ENCODE measurements around the gene LTO1.

LTO1 gene

DNA sequence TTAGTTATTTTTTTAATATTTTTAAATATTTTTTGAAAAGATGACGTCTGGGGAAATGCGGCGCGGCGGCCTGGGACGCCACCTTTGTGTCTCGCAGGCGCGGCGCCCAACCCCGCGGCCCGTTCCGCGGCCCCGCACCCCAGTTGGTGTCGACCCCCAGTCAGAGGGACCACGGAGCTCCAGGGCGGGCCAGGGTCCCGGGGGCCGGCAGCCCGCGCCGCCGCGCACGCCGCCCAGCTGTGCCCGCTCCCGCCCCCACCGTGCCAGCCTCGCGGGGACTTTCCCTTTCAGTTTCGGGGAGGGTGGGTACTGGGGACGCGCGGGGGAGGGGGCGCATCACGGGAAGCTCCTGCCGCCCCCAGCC lies 32.6 kb downstream of the LTO1 start:
- H3K27ac Mint-ChIP-seq, result no peak overlapping the region
- H3K4me3 Mint-ChIP-seq, result no peak overlapping the region
- peaks cover 35% of the 10 kb centered on the region for H3K4me1 Mint-ChIP-seq (ENCODE audit: low read depth)
- peaks cover 29% of the 10 kb centered on the region for H3K27me3 Mint-ChIP-seq
- no peaks in the 10 kb centered on the region for H3K9me3 Mint-ChIP-seq
- H3K36me3 Mint-ChIP-seq (ENCODE audit: low read depth), result no peaks in the 10 kb centered on the region

DNA sequence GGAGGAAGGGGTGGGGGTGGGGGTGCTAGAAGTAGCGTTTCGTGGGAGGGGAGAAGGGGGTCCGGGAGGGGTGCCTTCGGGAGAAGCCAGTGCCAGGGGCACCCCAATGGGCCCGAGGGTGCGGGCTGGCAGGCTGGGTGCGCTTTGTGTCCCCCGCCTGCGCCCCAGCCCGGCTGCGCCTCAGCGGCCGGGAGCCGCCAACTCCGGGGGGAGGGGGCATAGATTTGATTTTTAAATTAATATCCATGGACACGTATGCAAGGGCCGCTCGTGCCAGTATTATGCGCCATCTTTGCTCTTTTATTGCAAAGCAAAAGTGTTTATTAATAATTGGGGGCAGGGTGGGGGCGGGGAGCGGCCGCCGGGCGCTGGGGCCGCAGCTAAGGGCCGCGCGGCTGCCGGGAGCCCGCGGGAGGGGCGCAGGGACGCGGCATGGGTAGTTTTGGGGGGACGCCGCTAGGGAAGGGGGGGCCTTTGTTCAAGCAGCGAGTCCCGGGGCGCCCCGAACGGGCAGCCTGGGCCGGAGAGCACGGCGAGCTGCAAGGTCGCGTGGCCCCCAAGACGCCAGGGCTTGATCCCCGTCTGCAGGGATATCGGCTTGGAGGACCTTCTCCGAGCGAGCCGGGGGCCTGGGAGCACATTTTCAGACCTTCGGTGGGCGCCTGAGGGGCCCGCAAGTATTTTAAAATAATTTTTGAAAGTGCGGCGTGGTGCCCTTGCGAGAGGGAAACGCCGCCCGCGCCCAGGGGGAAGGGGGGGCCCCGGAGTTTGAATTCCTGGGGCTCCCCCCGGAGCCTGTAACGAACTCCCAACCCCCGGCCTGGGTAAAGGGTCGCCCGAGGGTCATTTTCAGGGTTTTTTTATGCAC lies 33.2 kb downstream of the LTO1 start:
- Mint-ChIP-seq H3K27me3 (peaks cover 32% of the 10 kb centered on the region), H3K27ac (no peak overlapping the region), H3K4me3 (peak overlapping the region; percentile 78), H3K4me1 (ENCODE audit: low read depth) (peaks cover 38% of the 10 kb centered on the region), H3K36me3 (ENCODE audit: low read depth) (no peaks in the 10 kb centered on the region), H3K9me3 (no peaks in the 10 kb centered on the region)

DNA sequence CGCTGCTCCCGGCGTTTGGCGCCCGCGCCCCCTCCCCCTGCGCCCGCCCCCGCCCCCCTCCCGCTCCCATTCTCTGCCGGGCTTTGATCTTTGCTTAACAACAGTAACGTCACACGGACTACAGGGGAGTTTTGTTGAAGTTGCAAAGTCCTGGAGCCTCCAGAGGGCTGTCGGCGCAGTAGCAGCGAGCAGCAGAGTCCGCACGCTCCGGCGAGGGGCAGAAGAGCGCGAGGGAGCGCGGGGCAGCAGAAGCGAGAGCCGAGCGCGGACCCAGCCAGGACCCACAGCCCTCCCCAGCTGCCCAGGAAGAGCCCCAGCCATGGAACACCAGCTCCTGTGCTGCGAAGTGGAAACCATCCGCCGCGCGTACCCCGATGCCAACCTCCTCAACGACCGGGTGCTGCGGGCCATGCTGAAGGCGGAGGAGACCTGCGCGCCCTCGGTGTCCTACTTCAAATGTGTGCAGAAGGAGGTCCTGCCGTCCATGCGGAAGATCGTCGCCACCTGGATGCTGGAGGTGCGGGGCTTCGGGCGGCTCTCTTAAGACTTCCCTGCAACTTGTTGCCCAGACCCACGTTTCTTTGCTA lies 34.1 kb downstream of the LTO1 start, which contains the start of gene CCND1:
Gene CCND1, plus strand, starts transcription at position 162 of the 587 bp plus-strand sequence. Its CDS starts 158 bp downstream, at position 320.
- Mint-ChIP-seq H3K27me3 (peaks cover 35% of the 10 kb centered on the region), H3K9me3 (no peaks in the 10 kb centered on the region), H3K4me3 (peak within 1 kb of the TSS; percentile 78), H3K27ac (no peak within 1 kb of the TSS), H3K4me1 (ENCODE audit: low read depth) (peaks cover 38% of the 10 kb centered on the region), H3K36me3 (ENCODE audit: low read depth) (no peaks in the 10 kb centered on the region)

DNA sequence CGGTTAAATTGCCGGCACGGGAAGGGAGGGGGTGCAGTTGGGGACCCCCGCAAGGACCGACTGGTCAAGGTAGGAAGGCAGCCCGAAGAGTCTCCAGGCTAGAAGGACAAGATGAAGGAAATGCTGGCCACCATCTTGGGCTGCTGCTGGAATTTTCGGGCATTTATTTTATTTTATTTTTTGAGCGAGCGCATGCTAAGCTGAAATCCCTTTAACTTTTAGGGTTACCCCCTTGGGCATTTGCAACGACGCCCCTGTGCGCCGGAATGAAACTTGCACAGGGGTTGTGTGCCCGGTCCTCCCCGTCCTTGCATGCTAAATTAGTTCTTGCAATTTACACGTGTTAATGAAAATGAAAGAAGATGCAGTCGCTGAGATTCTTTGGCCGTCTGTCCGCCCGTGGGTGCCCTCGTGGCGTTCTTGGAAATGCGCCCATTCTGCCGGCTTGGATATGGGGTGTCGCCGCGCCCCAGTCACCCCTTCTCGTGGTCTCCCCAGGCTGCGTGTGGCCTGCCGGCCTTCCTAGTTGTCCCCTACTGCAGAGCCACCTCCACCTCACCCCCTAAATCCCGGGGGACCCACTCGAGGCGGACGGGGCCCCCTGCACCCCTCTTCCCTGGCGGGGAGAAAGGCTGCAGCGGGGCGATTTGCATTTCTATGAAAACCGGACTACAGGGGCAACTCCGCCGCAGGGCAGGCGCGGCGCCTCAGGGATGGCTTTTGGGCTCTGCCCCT lies 34.7 kb downstream of the LTO1 start:
- Mint-ChIP-seq H3K9me3 (no peaks in the 10 kb centered on the region), H3K27ac (no peak overlapping the region), H3K36me3 (ENCODE audit: low read depth) (no peaks in the 10 kb centered on the region), H3K27me3 (peaks cover 42% of the 10 kb centered on the region), H3K4me3 (peak overlapping the region; percentile 62), H3K4me1 (ENCODE audit: low read depth) (peaks cover 38% of the 10 kb centered on the region)

DNA sequence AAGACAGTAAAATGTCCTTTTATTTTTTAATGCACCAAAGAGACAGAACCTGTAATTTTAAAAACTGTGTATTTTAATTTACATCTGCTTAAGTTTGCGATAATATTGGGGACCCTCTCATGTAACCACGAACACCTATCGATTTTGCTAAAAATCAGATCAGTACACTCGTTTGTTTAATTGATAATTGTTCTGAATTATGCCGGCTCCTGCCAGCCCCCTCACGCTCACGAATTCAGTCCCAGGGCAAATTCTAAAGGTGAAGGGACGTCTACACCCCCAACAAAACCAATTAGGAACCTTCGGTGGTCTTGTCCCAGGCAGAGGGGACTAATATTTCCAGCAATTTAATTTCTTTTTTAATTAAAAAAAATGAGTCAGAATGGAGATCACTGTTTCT lies 35.3 kb downstream of the LTO1 start:
- Mint-ChIP-seq H3K27ac (no peak overlapping the region), H3K9me3 (no peaks in the 10 kb centered on the region), H3K4me1 (ENCODE audit: low read depth) (peaks cover 38% of the 10 kb centered on the region), H3K4me3 (no peak overlapping the region), H3K36me3 (ENCODE audit: low read depth) (no peaks in the 10 kb centered on the region), H3K27me3 (peaks cover 48% of the 10 kb centered on the region)

DNA sequence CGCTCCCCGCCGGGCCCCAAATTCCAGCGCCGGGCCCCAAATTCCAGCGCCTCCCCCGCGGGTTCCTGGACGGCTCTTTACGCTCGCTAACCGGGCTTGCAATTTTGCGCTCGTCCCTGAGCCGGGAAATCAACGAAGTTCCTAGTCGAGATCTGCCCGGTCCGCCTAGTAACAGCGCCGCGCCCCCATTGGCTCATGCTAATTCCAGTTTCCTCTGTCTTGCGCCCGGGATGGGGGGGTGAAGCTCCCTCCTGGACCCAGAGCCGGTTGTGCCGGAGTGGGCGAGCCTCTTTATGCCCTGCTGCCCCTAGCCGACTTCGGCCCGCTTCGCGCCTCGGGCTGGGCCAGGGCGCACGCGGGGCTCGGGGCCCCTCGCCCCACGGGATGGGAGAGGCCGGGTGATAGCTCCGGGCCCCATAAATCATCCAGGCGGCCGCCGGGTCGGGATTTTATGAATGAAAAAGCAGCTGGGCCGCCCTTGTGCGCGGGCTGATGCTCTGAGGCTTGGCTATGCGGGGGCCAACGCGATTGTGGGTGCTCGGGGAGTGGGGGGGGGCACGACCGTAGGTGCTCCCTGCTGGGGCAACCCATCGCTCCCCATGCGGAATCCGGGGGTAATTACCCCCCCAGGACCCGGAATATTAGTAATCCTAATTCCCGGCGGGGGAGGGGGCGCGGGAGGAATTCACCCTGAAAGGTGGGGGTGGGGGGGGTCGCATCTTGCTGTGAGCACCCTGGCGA lies 36.0 kb downstream of the LTO1 start:
- H3K9me3 Mint-ChIP-seq, result no peaks in the 10 kb centered on the region
- peaks cover 38% of the 10 kb centered on the region for H3K4me1 Mint-ChIP-seq (ENCODE audit: low read depth)
- peaks cover 54% of the 10 kb centered on the region for H3K27me3 Mint-ChIP-seq
- H3K36me3 Mint-ChIP-seq (ENCODE audit: low read depth), result no peaks in the 10 kb centered on the region
- H3K27ac Mint-ChIP-seq, result no peak overlapping the region
- H3K4me3 Mint-ChIP-seq, result peak overlapping the region; percentile 23

DNA sequence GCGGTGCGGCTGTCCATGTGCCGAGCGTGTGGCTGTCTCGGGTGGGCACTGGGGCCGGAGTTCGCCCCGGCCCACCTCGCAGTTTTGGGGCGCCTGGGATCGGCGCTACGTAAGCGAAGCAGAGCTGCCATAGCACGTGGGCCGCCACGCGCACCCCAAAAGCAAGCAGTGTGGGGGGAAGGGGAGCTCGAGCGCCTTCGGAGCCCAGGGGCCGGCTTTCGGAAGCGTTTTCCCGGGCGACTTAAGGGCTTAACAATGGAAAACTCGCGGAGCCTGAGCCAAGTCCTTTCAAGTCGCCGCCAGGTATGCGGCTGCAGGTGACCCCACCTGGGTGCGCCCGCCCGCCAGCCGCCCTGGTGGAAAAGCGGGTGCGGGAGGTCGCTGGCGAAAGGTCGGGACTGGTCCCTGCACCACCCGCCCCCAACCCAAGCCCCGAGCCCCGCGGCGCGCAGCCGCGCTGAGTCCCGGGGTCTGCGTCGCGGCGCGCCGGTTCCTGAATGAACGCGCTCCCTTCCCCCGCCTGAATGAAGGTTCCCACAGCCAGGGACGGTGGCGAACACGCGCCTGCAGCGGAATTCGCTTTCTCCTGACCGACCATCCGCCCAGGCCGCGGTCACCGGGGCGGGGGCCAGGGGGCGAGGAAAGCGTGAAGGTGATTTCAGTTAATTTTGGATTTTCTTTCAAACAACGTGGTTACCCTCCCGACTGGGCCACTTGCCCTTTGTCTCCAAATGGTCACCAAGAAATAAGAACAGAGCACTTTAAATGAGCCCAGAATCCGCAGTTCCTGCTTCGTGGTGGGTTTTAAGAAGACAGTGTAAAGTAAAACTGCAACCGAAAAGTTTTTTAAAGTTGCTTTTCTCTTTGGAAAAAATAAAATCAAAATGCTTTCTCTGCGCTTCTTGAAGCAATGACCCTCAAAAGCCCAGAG lies 36.9 kb downstream of the LTO1 start:
- Mint-ChIP-seq H3K27ac (no peak overlapping the region), H3K27me3 (peaks cover 56% of the 10 kb centered on the region), H3K4me1 (ENCODE audit: low read depth) (peaks cover 34% of the 10 kb centered on the region), H3K4me3 (no peak overlapping the region), H3K9me3 (no peaks in the 10 kb centered on the region), H3K36me3 (ENCODE audit: low read depth) (no peaks in the 10 kb centered on the region)

DNA sequence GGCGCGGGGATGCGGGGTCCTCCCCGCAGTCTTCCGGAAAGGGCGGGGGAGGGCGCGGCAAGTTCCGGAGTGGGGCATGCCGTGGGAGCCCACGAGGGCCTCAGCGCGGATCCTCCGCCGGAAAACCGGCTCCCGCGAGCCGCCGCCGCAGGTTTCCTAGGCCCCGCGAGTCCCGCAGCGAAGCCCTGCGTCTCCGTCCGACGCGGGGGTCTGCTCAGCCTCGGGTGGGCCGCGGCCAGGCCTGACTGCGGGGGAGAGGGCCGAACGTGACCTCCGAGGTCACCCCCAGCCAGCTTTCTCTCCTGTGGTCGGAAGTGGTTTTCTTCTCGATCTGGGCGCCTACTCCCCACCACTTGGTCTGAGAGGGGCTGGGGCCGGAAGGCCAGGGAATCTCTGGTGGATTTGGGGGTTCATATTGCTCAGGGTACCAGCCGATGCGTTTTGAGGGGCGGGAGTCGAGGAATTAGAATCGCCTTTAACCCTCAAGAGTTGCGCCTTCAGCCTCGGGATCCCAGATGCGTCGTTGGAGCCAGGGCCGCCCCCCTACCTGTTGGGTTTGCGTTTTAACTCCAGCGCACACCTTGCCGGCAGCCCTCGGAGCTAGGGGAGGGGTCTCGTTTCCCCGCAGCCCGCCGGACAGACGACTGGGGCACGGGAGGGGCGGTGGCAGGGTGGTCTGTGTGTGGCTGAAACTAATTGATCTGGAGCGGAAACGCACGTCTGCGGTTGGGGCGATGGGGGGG lies 37.8 kb downstream of the LTO1 start:
- Mint-ChIP-seq H3K36me3 (ENCODE audit: low read depth) (no peaks in the 10 kb centered on the region), H3K9me3 (no peaks in the 10 kb centered on the region), H3K27ac (no peak overlapping the region), H3K4me3 (no peak overlapping the region), H3K4me1 (ENCODE audit: low read depth) (peaks cover 34% of the 10 kb centered on the region), H3K27me3 (peaks cover 57% of the 10 kb centered on the region)

DNA sequence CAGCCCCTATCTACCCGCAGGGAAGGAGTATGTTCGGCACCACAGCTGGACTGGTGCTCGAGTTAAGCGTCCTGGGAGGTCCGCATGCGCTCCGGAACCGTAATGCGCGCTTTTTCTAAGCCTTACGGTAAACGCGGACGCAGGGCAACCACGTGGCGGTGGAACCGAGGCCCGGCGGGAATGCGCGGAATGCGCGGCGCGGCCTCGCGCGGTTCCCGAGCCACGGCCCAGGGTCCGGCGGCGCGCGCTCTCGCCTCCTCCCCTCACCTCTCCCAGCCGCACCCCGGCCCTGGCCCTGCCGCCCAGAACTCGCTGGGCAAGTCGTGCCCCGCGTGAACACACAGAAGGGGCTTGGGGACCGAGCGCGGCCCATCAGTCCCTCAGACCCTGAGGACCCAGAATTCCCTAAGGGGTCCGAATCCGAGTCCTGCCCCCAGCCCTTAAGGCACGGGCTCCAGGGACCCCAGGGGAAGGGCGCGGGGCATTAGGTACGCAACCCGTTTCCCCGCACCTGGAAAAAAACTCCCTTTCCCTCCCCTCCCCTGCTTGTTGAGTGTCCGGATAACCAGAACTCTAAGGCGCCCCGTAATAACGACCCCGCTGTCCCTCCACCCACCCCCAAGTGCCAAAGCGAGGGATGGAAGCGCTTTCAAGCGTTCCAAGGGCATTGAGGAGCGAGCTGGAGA lies 38.5 kb downstream of the LTO1 start:
- Mint-ChIP-seq H3K9me3 (no peaks in the 10 kb centered on the region), H3K4me3 (no peak overlapping the region), H3K27ac (no peak overlapping the region), H3K27me3 (peaks cover 57% of the 10 kb centered on the region), H3K36me3 (ENCODE audit: low read depth) (no peaks in the 10 kb centered on the region), H3K4me1 (ENCODE audit: low read depth) (peaks cover 34% of the 10 kb centered on the region)

DNA sequence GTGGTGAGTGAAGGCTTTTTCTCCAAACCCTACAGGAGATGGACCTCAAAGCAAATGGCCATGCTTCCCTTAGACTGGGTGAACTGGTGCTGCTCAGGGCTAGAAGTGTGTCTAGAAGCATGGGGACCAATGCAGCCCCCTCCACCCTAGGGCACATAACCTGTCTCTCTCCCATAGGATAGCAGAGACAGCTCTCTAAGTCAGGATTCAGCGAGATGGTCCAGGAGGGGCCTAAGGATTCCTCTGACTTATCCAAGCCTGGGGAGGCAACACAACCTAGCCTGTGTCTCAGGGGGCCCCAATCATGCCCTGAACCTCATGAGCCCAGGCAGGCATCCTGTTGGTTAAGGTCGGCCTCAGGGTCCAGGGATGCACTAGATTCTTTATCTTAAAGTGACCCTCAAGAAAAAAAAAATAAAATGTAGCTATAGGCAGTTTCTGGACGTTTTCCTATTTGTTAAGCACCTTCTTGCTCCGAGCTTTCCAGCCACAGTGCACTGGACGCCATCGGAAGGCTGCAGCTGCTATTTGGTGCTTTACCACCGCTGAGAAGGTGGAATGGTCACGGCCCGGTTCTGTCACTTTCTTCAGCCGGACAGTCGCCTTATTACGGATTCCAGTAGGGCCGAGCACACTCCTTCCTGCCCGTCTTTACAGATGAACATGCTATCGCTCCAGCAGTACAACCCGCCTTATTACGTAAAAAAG lies 39.2 kb downstream of the LTO1 start:
- no peaks in the 10 kb centered on the region for H3K9me3 Mint-ChIP-seq
- H3K4me1 Mint-ChIP-seq (ENCODE audit: low read depth), result peaks cover 29% of the 10 kb centered on the region
- no peaks in the 10 kb centered on the region for H3K36me3 Mint-ChIP-seq (ENCODE audit: low read depth)
- no peak overlapping the region for H3K4me3 Mint-ChIP-seq
- H3K27ac Mint-ChIP-seq, result no peak overlapping the region
- H3K27me3 Mint-ChIP-seq, result peaks cover 57% of the 10 kb centered on the region

DNA sequence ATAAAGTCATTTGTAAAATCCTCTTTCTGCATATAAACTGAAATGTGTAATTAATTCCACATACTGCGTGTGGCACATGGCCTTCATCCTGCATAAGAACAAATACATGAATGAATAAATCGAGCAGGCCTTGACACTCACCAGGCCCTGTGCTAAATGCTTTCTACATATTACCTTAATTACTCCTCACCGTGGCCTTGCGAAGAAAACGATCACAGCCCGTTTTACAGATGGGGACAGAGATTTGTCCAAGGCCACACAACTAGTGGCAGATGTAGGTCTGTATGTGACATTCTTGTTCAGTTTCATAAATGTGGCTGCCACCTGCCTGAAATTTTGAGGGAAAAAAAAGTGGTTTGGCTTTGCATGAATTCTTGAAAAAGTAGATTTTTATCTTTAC lies 40.0 kb downstream of the LTO1 start:
- H3K27me3 Mint-ChIP-seq, result peaks cover 49% of the 10 kb centered on the region
- no peaks in the 10 kb centered on the region for H3K36me3 Mint-ChIP-seq (ENCODE audit: low read depth)
- no peaks in the 10 kb centered on the region for H3K9me3 Mint-ChIP-seq
- H3K4me3 Mint-ChIP-seq, result no peak overlapping the region
- peaks cover 22% of the 10 kb centered on the region for H3K4me1 Mint-ChIP-seq (ENCODE audit: low read depth)
- no peak overlapping the region for H3K27ac Mint-ChIP-seq

DNA sequence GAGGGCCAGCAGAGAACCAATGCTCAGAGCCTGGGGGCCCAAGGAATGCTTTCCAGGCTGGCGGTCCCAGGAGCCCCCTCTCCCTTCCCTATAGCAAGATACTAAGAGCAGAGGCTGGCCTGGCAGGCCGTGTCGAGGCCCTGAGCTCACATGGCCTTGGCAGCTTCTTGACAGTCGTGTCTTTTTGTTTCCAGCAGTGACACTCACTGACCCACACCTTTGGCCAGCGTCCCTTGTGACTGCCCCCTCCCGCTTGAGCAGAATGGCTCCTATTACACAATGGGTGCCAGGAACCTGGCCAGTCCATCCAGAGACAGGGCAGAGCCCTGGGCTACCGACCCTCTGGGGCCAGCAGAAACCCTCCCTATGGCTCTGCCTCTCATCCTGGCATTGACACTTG lies 40.6 kb downstream of the LTO1 start:
- H3K27me3 Mint-ChIP-seq, result peaks cover 43% of the 10 kb centered on the region
- no peaks in the 10 kb centered on the region for H3K36me3 Mint-ChIP-seq (ENCODE audit: low read depth)
- peaks cover 4% of the 10 kb centered on the region for H3K9me3 Mint-ChIP-seq
- H3K4me1 Mint-ChIP-seq (ENCODE audit: low read depth), result peaks cover 16% of the 10 kb centered on the region
- H3K27ac Mint-ChIP-seq, result no peak overlapping the region
- no peak overlapping the region for H3K4me3 Mint-ChIP-seq
